Osteocyte (in vitro differentiated cells): Measurements from ENCODE around the gene ELF3. TPM values are rescaled to one million over a fixed set of nuclear protein-coding genes. Genes with fewer than 3 reads are reported as not detected.

Source experiments
- DNase-seq: peaks from one replicate; pipeline ENCODE4 v3.0.0; 2021; ENCODE audit warnings: mixed read lengths; ENCODE audit not compliant: unreplicated experiment; ENCODE audit errors: extremely low spot score
- H3K27ac Mint-ChIP-seq: one replicate; pipeline ENCODE4 v1.8.0; 2021; ENCODE audit warnings: mild to moderate bottlenecking, mixed read lengths; ENCODE audit not compliant: unreplicated experiment
- H3K27me3 Mint-ChIP-seq: one replicate; pipeline ENCODE4 v1.8.0; 2021; ENCODE audit warnings: mixed read lengths; ENCODE audit not compliant: unreplicated experiment
- H3K36me3 Mint-ChIP-seq: one replicate; pipeline ENCODE4 v1.8.0; 2021; ENCODE audit warnings: mixed read lengths; ENCODE audit not compliant: unreplicated experiment
- H3K4me1 Mint-ChIP-seq: one replicate; pipeline ENCODE4 v1.8.0; 2021; ENCODE audit warnings: mixed read lengths; ENCODE audit not compliant: unreplicated experiment
- H3K4me3 Mint-ChIP-seq: one replicate; pipeline ENCODE4 v1.8.0; 2021; ENCODE audit warnings: mild to moderate bottlenecking, moderate library complexity, mixed read lengths; ENCODE audit not compliant: unreplicated experiment
- H3K9me3 Mint-ChIP-seq: one replicate; pipeline ENCODE4 v1.8.0; 2021; ENCODE audit warnings: mixed read lengths; ENCODE audit not compliant: unreplicated experiment
- total RNA-seq: library from RNA; stranded (reverse); gene quantifications from 2 replicates; pipeline ENCODE4 v1.2.1, GENCODE V29; 2021
- TF ChIP-seq, protein P1 (sequence below): fragments of 200-600 bp; sonication (generic); IDR thresholded peaks from 2 replicates; pipeline ENCODE4 v1.5.0; 2021; ENCODE audit warnings: antibody characterized with exemption, mild to moderate bottlenecking, moderate library complexity

ELF3 gene
- total RNA-seq, 1 donor from 2014 or later = 0.56 TPM

- H3K4me1 Mint-ChIP-seq = peaks cover 2% of the 10 kb centered on the region
- H3K36me3 Mint-ChIP-seq = peaks cover 63% of the 10 kb centered on the region
- no peak for DNase-seq
- TF ChIP-seq, protein P1, sequence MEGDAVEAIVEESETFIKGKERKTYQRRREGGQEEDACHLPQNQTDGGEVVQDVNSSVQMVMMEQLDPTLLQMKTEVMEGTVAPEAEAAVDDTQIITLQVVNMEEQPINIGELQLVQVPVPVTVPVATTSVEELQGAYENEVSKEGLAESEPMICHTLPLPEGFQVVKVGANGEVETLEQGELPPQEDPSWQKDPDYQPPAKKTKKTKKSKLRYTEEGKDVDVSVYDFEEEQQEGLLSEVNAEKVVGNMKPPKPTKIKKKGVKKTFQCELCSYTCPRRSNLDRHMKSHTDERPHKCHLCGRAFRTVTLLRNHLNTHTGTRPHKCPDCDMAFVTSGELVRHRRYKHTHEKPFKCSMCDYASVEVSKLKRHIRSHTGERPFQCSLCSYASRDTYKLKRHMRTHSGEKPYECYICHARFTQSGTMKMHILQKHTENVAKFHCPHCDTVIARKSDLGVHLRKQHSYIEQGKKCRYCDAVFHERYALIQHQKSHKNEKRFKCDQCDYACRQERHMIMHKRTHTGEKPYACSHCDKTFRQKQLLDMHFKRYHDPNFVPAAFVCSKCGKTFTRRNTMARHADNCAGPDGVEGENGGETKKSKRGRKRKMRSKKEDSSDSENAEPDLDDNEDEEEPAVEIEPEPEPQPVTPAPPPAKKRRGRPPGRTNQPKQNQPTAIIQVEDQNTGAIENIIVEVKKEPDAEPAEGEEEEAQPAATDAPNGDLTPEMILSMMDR = peak; percentile 75
- no peaks in the 10 kb centered on the region for H3K9me3 Mint-ChIP-seq
- H3K27me3 Mint-ChIP-seq = no peaks in the 10 kb centered on the region
- no peak overlapping the region for H3K4me3 Mint-ChIP-seq
- no peak overlapping the region for H3K27ac Mint-ChIP-seq
Observed at GRCh38 chr1:201999625-202000238, 10.7 kb upstream of the ELF3 start.

DNA sequence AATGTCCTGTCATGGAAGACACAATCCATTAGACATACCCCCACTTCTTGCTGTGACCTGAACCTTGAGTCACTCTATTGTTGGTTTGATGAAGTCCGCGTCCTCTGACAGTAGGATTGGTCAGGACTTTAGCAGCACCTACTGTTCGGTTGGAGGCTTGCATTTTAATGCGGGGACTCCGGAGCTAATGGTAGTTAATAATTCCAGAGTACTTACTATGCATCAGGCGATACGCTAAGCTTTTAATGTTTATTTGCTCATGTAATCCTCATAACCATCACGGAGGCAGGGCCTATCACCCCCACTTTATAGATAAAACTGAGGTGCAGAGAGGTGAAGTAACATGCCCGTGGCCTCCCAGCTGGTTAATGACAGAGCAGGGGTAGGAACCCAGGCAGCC is 7.9 kb upstream of the ELF3 start:
- peaks cover 49% of the 10 kb centered on the region for H3K36me3 Mint-ChIP-seq
- no peak overlapping the region for H3K4me3 Mint-ChIP-seq
- DNase-seq = no peak
- H3K4me1 Mint-ChIP-seq = peaks cover 25% of the 10 kb centered on the region
- H3K27me3 Mint-ChIP-seq = no peaks in the 10 kb centered on the region
- TF ChIP-seq, protein P1 = no peak
- H3K9me3 Mint-ChIP-seq = no peaks in the 10 kb centered on the region
- no peak overlapping the region for H3K27ac Mint-ChIP-seq

DNA sequence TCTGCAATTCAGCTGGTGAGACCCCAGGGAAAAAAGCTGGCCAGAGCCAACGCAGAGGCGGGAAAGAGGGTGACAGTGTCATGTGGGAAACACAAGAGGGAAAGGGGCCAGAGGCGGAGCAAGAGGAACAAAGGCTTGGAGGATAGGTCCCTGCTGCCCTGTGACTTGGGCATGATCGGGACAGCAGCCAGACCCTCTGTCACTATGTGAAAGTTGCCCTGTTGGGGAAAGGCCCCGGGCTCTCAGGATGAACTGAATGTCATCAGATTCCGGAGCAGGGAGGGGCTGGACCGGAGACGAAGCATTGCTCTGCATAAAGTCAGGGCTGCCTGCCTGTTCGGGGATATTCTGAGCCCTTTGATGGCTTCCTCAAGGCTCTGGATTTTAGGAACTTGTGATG is 5.7 kb upstream of the ELF3 start:
- Mint-ChIP-seq H3K4me3 (no peak overlapping the region), H3K27ac (no peak overlapping the region), H3K9me3 (no peaks in the 10 kb centered on the region), H3K36me3 (peaks cover 41% of the 10 kb centered on the region), H3K27me3 (no peaks in the 10 kb centered on the region), H3K4me1 (peaks cover 34% of the 10 kb centered on the region)
- no peak for DNase-seq
- TF ChIP-seq, protein P1 = no peak

GRCh38 chr1:202005958-202006357 is 4.4 kb upstream of the ELF3 start:
- Mint-ChIP-seq H3K4me1 (peaks cover 42% of the 10 kb centered on the region), H3K27me3 (no peaks in the 10 kb centered on the region), H3K9me3 (no peaks in the 10 kb centered on the region), H3K4me3 (no peak overlapping the region), H3K27ac (peak overlapping the region; percentile 62), H3K36me3 (peaks cover 30% of the 10 kb centered on the region)
- TF ChIP-seq, protein P1 = peak; percentile 62
- DNase-seq = no peak

DNA sequence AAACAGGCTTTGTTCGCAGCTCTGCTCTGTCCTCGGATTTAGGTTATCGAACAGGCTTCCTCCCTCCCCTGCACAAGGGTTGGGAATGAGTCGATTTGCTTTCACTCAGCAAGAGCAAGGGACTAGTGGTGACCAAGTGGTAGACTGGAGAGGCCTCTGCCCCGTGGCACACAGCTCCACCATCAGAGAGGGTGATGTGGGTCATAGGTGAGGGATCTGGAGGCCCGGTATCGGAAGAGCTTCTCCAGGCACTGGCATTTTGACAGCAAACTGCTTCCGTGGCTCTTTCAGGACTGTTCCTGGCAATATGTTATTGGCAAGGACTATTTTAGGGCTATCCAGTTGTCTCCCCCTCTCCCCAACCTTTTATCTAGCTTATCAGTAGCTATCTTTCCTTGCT is 3.1 kb upstream of the ELF3 start:
- TF ChIP-seq, protein P1 = no peak
- H3K4me1 Mint-ChIP-seq = peaks cover 42% of the 10 kb centered on the region
- no peaks in the 10 kb centered on the region for H3K9me3 Mint-ChIP-seq
- no peak overlapping the region for H3K27ac Mint-ChIP-seq
- DNase-seq = no peak
- no peaks in the 10 kb centered on the region for H3K27me3 Mint-ChIP-seq
- no peak overlapping the region for H3K4me3 Mint-ChIP-seq
- peaks cover 22% of the 10 kb centered on the region for H3K36me3 Mint-ChIP-seq
